NT2/D1 (cell line): ENCODE results near the gene RDH13.
"Not testable (repeated sequence)": the region's sequence is repeated elsewhere in the genome, so short reads cannot be mapped to it uniquely, and the experiment has no call there.

Source experiments
- SUZ12 ChIP-seq: IDR thresholded peaks from 2 replicates; pipeline ENCODE4 v1.6.1; 2011; ENCODE audit not compliant: insufficient read length, insufficient read depth; ENCODE audit errors: extremely low read depth
- YY1 ChIP-seq: IDR thresholded peaks from 2 replicates; pipeline ENCODE4 v1.6.1; 2011; ENCODE audit not compliant: insufficient read length, insufficient read depth
- ZNF274 ChIP-seq: IDR thresholded peaks from 2 replicates; pipeline ENCODE4 v1.6.1; 2011; ENCODE audit warnings: mild to moderate bottlenecking, low read depth, low read length

GRCh38 chr19:55027140-55027471 lies 35.8 kb downstream of the RDH13 start:
- not testable (repeated sequence) for TF ChIP-seq ZNF274, SUZ12, YY1
